DMS53 treated with DMSO at 0.1 percent for 48 hours (cell line): ENCODE measurements around the gene PPP2R3B.
"Not testable (repeated sequence)": the region's sequence is repeated elsewhere in the genome, so short reads cannot be mapped to it uniquely, and the experiment has no call there.

Experiments used
- DNase-seq: peaks from one replicate; lab custom pipeline; 2025; ENCODE audit not compliant: unreplicated experiment; lab: John Stamatoyannopoulos, UW

PPP2R3B gene

DNA sequence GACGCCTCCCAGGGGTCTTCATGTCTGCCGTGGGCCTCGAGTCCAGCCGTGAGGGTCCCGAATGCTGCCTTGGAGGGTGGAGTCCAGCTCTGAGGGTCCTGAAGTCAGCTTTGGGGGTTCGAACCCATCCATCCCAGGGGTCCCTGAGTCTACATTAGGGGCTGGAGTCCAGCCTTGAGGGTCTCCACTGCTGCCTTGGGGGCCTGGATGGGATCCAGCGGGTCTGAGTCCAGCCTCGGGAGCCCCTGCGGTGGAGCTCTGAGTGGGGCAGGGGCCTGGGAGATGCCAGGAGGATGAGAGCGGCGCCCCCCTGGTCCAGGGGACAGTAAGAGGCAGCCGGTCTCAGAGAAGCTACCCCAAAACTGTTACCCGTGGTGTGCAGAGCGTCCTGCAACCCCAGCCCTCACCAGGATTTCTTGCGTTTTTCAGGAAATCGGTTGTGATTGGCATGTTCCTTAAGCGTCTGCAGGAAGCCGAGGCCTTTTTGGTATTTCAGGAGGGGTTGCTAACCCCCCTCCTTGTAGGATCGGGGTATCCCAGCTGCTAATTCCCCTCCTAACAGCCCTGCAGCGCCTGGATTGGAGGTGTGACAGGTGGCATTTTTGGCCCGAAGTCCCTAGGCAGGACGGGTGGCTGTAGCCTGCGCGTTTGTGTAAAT is 66.5 kb downstream of the PPP2R3B start:
- no peak for DNase-seq

DNA sequence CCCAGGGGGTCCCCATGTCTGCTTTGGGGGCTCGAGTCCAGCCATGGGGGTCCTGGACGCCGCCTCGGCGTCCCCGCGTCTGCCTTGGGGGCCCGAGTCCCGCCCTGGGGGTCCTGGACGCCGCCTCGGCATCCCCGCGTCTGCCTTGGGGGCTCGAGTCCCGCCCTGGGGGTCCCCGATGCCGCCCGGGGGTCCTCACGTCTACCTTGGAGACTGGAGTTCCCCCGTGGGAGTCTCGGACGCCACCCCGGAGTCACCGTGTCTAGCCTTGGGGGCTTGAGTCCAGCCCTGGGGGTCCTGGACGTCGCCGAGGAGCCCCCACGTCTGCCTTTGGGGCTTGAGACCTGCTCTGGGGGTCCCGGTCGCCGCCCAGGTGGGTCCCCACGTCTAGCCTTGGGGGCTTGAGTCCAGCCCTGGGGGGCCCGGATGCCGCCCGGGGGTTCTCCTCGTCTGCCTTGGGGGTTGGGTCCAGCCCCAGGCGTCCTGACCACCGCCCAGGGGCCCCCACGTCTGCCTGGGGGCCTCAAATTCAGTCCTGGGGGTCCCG is 67.1 kb downstream of the PPP2R3B start:
- no peak for DNase-seq

GRCh38 chrX:318739-319578 is 67.7 kb downstream of the PPP2R3B start, which contains the start of gene GTPBP6:
TSS of gene GTPBP6 (minus strand) at chrX:318796. CDS start at chrX:318787, 9 bp downstream.
- DNase-seq = no peak

DNA sequence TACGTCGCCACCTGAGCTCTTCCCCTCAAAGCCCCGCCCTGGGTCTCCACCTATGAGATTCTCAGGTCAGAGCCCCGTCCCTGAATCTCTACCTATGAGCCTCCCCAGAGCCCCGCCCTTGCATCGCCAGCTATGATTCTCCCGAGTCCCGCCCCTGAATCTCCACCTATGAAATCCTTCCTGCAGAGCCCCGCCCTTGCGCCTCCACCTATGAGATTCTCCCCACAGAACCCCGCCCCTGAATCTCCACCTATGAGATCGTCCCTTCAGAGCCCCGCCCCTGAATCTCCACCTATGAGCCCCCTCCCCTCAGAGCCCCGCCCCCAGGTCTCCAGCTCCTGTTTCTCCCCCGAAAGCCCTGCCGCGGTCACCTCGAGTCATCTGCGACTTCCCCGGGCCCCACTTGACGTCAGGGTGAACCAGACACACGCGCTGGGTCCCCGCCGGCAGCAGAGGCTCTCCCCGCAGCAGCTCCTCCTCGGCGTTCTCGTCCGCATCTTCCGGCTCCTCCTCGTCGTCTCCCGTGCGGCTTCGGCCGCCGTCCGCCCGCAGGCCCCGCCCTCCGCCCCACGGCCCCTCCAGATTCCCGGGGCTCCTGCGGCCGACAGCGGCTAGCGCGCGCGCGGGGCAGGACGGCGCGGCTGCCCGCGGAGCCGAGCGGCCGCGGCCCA is 68.5 kb downstream of the PPP2R3B start:
- no peak for DNase-seq

- no peak for DNase-seq
These were observed 69.2 kb downstream of the PPP2R3B start for GRCh38 chrX:317424-318067.

- DNase-seq = no peak
These were observed 70.1 kb downstream of the PPP2R3B start for GRCh38 chrX:316351-317325.

GRCh38 chrX:314781-315595 is 71.7 kb downstream of the PPP2R3B start:
- DNase-seq = no peak

DNA sequence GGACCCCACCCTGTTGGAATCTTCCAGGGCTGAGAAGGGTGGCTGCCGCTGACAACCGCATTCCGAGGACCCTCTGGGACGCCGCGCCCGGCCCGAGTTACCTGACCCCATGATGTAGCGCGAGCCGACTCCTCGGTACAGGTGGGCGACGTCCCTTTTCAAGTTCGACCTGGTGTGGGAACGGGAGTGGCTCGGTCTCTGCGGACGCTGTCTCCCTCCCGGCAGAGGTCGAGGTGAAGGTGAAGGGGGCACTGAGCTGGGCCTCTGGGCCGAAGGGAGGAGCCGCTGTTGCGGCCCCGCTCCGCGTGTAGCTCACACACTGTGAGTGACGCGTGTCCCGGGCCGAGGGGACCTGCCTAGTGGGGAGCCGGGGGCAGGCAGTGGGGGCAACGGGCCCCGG is 72.7 kb downstream of the PPP2R3B start:
- no peak for DNase-seq

DNA sequence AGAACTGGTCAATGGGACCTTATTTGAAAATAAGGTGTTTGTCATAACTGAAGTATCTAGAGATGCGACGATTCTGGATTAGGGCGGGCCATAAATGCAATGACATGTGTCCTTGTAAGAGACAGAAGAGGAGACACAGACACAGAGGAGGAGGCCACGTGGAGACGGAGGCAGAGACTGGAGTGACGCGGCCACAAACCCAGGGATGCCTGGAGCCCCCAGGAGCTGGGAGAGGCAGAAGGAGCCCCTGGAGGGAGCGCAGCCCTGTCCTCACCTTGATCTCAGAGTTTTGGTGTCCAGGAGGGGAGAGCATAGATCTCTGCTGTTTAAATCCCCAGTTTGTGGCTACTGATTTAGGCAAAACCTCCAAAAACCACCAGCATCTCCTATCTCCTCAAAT is 73.2 kb downstream of the PPP2R3B start:
- DNase-seq = no peak

- DNase-seq = no peak
These were observed 73.9 kb downstream of the PPP2R3B start for GRCh38 chrX:312621-313331.

DNA sequence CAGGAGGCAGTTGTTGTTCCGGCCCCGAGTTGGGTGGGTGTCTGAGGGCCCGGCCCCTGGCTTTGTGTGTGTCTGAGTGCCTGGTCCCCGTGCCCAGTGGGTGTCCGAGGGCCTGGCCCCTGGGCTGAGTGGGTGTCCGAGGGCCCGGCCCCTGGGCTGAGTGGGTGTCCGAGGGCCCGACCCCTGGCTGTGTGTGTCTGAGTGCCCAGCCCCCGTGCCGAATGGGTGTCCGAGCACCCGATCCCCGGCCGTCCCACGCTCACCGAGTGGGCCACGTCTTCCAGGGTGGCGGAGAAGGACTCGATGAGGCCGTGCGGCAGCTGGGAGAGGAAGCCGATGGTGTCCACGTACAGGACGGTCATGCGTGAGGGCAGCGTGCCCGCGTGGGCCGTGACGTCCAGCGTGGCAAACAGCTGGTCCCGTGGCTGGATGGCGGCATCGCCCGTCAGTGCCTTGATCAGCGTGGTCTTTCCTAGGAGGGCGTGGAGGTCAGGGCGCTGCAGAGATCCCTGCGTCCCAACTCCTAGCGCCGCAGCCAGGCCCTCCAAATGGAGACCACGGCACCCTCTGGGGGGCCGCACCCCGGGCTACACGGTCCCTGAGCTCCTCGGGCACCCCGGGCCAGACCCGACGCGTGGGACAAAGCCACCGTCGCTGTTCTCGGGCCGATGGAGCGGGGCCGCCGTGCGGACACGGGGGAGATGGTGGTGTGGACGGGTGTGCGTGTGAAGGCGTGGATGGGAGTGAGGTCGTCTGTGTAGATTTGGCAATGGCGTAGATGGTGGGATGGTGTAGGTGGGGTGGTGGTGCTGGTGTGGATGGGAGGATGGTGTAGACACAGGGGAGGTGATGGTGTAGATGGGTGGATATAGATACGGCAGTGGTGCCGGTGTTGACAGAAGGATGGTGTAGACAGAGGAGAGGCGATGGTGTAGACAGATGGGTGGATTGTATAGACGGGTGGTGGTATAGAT is 75.3 kb downstream of the PPP2R3B start:
- no peak for DNase-seq

DNA sequence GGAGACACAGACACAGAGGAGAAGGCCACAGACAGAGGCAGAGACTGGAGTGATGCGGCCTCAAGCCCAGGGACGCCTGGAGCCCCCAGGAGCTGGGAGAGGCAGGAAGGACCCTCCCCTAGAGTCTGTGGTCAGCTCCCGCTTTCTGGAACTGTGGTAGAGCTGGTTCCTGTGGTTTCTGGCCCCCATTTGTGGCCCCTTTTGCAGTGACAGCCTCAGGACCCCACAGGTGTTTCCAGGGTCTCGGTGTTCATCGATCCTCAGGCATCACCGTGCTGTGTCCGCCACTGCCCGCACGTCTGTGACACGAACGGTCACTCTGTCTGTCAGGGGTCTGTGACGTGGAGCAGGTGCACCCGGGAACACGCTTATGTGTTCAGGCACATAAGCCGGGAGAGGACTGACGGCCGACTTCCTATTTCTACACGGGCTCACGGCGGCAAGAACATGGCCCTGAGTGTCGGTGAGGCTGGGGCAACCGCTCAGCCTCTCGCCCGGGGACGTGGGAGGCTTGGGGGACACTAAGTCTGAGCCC is 76.0 kb downstream of the PPP2R3B start:
- no peak for DNase-seq

DNA sequence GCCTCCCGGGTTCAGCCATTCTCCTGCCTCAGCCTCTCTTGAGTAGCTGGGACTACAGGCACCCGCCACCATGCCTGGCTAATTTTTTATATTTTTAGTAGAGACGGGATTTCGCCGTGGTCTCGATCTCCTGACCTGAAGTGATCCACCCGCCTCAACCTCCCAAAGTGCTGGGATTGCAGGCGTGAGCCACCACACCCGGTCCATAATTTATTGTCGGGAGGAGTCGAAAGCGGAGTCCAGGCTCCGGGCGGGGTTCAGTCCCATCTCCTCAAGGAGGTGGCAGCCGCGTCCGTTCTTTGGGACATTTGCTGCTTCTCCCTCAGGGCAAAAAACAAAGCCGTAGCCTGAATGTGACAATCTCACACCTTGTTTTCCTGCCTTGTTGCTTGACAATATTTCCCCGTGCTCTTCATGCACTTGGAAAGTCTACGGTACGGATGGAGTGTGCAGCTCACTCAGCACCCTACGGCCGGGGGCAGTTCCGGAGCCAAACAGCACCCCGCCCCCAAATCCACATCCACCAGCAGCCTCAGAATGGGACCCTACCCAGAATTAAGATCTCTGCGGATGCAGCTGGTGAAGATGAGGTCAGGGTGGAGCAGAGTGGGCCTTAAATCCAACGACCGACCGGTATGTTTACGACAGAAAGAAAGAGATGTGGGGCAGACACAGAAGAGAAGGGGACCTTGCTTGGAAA is 77.7 kb downstream of the PPP2R3B start:
- no peak for DNase-seq

GRCh38 chrX:307261-308111 is 79.2 kb downstream of the PPP2R3B start:
- DNase-seq = no peak

GRCh38 chrX:306614-307251 is 80.0 kb downstream of the PPP2R3B start:
- DNase-seq = not testable (repeated sequence)
